ENCODE results near the gene LGALS1. TPM values are rescaled to one million over a fixed set of nuclear protein-coding genes. Genes with fewer than 3 reads are reported as not detected.
A peak's percentile ranks its signal among the peaks of the same experiment; 100 is the strongest.

LGALS1 gene
- total RNA-seq, 1 donor from 2014 or later, result 6,925 TPM

DNA sequence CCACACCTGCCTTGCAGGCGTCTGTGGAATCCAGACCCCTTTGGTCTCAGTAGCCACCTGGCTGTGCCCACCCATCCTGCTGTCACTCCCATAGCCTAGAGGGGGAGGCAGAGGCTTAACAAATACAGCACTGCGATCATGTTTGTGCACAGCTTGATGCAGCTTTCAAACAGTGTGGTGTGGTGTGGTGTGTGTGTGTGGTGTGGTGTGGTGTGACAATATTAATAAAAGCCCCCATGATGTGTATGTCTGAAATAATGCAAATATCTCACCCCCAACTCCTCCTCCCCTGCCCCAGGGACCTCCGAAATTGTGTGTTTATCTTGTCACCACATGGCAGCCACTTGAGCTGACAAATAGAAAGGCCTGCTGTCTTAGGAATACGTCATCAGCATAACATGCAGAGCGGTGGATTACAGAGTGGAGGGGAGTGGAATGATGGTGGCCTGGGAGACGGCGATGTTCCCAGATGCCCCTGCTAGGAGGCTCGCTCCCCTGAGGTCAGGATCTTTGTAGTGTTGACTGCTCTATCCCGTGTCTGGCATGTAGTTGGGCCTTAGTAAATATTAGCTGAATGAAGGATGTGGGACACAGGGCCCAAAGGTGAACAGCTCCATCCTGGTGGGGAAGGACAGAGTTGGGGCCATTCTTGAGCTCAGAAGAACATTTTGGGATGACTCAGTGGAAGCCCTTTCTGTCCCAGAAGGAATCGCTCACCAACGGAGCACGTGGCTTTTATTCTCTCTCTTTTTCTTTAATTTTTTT, 14.1 kb upstream of the LGALS1 start:
- peak in 1 of 2 donors; percentile 53 for DNase-seq (ENCODE audit: low read depth in 2 of 2)

DNA sequence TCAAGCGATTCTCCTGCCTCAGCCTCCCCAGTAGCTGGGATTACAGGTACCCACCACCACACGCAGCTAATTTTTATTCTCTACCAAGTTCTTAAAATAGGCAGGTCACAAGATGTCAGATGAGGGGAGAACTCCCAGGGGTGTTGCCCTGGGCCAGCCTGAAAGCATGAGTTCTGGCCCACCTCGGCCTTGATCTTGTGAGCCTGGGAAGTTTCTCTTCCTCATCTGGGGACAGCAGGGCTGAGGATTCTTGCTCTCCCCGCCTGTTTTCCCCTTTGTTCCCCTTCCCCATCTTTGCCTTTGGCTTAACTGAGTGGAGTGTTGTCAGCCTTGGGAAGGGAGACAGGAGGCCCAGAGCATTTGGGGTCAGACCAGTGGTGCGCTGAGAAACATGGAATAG, 13.4 kb upstream of the LGALS1 start:
- DNase-seq (ENCODE audit: low read depth in 2 of 2), result no peak

DNA sequence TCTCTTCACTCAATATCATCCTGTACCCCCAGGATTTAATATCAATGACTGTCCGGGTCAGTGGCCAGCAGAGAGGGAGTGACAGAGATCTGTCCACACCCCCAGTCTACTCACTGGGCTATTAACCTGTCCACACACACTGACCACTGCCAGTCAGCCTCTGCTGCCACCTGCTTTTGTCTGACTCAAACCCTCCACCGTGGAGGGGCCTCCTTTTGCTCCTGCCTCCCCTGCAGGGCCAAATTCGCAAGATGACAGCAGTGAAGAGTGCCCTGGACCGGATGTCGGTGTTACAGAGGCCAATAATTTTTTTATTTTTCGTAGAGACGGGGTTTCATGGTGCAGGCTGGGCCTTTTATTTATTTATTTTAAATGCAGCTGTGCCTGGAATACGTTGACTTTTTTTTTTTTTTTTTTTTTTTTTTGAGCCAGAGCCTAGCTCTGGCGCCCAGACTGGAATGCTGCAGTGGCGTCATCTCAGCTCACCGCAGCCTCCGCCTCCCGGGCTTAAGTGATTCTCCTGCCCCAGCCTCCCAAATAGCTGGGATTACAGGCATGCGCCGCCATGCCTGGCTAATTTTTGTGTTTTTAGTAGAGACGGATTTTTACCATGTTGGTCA, 11.8 kb upstream of the LGALS1 start:
- DNase-seq (ENCODE audit: low read depth in 2 of 2), result no peak

DNA sequence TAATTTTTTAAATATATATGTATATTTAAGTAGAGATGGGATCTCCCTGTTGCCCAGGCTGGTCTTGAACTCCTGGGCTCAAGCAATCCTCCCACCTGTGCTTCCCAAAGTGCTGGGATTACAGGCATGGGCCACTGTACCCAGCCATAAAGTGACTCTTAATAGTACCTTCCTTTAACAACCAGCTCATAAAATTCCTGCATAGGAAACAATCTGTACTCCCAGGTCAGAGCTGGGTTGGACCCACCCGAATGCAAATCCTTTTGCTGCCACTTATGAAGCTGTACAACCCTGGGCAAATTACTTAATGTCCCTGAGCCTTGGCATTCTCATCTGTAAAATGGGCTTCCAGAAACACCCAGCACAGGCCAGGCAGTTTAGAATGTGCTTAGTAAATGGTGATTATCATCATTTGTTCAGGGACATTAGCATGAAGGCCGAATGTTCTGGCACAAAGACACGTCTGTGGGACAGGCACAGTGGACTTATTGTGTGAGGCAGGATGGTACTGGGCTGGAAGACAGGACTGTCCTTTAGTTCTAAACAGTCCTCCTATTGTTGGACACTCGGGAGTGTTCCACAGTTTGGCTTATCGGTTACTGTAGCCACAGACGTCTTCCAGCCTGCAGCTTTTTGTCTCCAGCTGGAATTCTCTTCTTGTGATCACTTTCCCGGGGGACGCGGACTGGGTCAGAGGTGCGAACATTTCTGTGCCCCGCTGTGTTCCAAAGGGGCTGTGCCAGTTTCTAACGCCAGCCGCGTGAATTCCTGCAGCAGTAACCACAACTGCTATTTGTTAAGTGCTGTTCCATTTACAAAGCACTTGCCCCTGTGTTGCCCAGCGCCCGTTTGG, 11.0 kb upstream of the LGALS1 start:
- DNase-seq (ENCODE audit: low read depth in 2 of 2), result no peak

DNA sequence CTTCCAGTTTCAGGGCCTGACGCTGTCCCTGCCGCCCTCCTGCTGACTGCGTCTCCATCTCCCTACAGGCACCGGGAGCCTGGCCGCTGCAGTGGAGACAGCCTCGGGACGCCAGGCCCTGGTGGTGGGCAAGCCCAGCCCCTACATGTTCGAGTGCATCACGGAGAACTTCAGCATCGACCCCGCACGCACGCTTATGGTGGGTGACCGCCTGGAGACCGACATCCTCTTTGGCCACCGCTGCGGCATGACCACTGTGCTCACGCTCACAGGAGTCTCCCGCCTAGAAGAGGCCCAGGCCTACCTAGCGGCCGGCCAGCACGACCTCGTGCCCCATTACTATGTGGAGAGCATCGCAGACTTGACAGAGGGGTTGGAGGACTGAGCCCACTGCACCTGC, 9.9 kb upstream of the LGALS1 start:
- DNase-seq (ENCODE audit: low read depth in 2 of 2), result no peak

DNA sequence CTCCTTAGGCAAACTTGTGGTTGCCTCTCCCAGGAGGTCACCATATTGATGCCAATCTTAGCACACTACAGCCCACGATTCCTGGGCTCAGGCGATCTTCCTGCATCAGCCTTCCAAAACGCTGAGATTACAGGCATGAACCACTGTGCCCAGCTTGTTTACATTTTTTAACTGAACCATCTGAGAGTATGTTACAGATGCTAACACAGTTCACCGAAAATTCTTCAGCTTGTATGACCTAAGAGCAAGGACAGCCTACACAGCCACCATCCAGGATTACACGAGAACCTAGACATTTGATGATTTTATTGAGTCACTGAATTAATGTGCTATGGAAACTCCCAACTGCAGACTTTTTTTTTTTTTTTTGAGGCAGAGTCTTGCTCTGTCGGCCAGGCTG, 5.8 kb upstream of the LGALS1 start:
- no peak for DNase-seq (ENCODE audit: low read depth in 2 of 2)

DNA sequence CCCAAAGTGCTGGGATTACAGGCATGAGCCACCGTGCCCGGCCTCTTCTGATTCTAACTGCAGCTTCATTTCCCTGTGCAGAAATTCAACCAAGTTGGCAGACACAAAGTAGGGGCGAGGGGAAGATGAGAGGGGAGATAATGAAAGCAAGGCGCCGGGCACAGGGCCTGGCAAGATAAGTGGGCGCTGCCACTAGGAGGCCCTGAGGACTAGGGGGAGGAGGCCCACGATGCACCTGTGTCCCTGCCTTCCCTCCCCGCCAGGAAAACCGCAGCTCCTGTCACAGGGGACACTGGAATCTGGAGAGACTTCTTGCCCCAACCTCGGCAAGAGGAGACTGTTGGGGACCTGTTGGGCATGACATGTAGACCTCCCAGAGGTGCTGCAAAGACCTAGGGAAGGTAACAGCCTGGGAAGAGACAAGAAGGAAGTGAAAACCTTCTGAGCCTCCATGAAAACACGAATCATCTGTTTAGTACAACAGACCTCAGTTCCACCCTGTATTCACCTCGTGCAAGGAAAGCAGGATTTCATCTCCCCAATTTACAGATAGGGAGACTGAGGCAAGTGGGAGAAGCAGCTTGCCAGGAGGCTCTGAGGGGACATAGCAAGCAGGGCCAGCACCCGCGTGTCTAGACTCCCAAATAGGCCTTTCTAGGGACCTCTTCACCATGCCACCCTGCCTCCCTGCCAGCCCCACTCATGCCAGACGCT, 3.1 kb upstream of the LGALS1 start:
- no peak for DNase-seq (ENCODE audit: low read depth in 2 of 2)

DNA sequence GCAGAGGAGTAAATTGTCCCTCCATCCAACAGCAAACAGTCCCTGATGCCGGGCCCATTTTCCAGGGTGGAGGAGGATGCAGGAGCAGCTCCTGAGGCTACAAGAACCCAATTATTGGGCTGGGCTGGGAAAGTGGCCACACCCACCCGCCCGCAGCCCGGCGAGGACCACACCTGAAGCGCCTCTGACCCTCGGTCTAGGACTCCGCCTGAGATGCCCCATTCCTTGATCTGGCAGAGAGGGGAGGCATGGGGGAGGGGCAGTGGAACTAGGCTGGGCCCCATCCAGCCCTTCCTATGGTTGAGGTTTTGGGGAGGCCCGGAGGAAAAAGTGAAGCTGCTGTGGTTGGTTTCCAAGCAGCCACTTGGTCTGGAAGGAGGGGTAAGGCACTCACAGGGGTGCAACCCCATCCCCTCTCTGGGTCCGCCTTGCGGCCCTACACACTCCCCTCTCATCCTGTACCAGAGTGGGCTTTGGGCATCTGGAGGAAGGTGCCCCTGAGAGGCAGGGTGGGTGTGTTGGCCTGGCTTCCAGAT, 2.4 kb upstream of the LGALS1 start:
- no peak for DNase-seq (ENCODE audit: low read depth in 2 of 2)

DNA sequence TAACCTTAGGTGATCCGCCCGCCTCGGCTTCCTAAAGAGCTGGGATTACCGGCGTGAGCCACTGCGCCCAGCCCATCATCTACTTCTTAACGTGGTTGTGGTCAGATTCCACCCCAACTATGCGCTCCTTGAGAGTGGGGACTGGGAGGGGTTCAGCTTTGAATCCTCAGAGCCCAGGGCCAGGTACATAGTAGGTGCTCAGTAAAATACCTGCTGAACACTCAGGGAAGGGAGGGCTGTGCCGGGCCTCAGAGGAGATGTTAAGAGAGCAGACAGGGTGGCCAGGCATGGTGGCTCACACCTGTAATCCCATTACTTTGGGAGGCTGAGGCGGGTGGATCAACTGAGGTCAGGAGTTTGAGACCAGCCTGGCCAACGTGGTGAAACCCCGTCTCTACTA, 1.2 kb upstream of the LGALS1 start:
- DNase-seq (ENCODE audit: low read depth in 2 of 2), result no peak

DNA sequence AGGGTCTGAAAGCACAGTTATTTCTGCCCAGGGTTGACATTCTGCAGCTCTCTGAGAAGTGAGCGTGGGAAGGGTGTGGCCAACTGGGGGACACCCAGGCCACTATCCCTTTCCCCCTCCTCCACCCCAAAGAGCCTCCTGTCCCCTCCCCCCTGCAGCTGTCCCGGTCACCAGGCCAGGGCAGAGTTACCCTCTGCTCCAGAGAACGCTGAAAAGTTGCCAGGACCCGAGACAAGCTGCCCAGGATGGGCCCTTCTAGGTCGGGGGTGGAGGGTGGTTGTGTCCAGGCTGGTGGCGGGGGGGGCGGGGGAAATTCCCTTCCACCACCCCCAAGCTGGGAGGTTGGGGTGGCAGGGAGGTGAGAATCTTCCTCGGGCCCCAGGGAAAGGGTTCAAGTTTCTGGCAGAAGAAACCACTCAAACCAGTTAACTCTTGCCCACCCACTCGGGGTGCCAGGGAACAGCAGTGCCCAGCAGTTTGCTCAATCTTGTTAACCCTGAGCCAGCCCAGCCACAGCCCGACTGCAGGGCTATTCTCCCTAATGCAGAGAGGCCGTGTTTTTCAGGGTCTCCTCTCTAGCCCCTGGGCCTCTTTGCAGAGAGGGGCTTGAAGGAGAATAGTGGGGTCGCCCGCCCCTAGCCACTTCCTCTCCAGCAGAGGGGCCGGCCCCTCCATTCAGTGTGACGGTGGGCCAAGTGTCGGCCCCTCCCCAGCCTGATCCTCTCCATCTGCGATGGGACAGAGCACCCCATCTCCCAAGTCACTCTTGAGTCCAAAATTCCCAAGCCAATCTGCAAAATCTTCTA, 697 bp downstream of the LGALS1 start:
- DNase-seq (ENCODE audit: low read depth in 2 of 2), result peak in 1 of 2 donors; percentile 40

DNA sequence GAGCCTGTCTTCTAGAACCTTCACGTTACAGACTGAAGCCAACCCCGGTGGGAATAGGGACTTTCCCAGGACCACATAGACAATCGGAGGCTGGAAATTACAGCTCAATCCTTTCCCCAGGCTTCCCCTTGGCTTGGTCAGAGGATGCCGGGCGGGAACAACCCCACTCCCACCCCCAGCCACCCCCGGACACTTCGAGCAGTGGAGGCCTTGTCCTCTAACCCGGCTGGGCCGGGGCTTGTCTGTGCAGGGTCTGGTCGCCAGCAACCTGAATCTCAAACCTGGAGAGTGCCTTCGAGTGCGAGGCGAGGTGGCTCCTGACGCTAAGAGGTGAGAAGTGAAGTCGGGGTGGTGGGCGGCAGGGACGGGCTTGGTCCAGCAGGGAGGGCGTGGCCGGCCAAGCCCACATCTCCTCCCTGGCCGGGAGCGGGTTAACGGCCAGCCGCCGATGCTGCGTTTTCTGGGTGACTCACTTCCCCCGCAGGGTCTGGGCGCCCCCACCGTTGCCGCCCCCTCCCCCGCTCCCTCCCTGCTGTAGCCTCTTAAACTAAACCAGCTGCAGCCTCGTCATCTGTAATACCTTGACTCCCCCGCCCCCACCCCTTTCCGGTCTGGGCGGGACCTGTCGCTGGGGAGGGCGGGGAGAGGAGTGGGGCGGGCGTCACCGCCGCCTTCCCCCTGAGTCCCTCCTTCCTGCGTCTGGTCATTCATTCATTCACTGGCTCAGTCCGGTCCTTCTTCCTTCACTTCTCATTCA, 1.5 kb downstream of the LGALS1 start:
- DNase-seq (ENCODE audit: low read depth in 2 of 2), result peak; percentile 60 to 96

DNA sequence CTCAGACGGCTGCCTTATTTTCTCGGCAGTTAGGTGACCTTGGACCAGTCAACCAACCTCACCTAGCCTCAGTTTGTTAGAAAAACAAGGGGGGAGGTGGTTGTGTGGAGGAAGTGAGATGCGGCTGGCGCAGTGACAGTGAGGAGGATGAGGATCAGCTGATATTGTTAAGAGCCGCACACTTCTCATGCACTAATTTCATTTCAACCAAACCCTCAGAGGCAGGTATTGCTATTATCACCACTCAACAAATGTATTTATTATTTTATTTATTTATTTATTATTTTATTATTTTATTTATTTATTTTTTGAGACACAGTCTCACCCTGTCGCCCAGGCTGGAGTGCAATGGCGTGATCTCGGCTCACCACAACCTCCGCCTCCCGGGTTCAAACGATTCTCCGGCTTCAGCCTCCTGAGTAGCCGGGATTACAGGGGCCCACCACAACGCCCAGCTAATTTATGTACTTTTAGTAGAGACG, 2.1 kb downstream of the LGALS1 start:
- DNase-seq (ENCODE audit: low read depth in 2 of 2), result no peak

DNA sequence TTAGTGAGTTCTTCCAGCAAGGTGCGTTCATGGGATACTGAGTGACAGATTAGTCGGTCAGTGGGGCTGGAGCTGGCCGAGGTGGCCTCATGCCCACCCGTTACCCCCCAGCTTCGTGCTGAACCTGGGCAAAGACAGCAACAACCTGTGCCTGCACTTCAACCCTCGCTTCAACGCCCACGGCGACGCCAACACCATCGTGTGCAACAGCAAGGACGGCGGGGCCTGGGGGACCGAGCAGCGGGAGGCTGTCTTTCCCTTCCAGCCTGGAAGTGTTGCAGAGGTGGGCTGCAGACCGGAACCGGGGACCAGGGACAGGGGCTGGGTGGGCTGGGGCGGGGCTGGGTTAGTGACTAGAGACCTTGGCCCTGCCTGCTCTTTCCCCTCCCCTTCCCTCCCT, 2.9 kb downstream of the LGALS1 start:
- no peak for DNase-seq (ENCODE audit: low read depth in 2 of 2)

DNA sequence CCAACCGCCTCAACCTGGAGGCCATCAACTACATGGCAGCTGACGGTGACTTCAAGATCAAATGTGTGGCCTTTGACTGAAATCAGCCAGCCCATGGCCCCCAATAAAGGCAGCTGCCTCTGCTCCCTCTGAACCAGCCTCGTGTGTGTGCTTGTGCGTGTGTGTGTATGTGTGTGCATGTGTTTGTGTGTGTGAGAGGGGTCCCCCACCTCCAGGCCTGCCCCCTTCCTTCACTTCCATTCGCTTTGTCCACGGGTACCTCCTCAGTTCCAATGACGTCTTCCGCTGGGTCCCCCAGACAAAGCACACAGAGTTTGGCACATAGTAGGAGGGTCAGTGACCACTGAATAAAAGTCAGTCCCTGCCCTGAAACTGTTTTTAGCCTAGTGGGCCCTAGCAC, 4.2 kb downstream of the LGALS1 start:
- DNase-seq (ENCODE audit: low read depth in 2 of 2), result no peak

DNA sequence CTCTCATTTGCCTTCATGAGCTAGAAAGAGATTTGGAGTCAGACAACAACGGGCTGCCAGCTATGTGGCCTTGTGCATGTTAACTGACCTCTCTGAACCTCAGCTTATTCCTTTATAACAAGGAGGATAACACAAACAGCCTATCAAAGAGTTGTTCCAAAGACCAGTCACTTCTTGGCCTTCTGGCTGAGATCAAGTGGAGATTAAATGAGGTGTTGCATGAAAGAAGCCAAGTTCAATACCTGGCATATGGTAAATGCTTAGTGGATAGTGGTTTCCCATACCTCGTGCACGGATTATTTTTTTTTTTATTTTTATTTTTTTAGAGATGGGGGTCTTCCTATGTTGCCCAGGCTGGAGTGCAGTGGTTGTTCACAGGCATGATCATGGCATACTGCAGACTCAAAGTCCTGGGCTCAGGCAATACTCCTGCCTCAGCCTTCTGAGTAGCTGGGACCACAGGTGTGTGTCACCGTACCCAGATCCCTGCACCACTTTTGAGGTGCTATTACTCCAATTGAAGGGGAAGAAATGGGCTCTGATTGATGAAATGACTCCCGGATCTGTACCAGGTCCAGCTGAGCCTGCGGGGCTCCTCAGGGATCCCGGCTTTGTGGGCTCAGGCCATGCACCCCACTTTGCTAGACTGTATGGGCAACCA, 4.9 kb downstream of the LGALS1 start:
- no peak for DNase-seq (ENCODE audit: low read depth in 2 of 2)

DNA sequence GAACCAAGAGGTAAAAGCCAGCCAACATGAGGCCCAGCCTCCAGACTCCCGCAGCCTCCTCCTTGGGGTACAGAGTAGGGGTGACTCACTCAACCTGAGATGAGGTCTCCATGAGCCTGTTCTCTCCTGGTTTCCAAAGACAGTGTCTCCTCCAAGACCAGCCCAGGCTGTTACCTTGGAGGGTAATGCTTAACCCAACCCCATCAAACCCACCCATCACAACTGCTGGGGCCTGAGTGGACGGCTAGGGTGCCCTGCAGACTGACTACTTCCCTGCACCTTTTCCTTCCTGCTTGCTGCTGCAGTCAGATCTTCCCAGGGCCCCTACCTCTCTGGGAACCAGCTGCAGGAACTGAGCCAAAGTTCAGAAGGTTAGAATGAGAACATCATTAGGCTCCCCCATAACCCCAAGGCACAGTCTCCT, 5.6 kb downstream of the LGALS1 start:
- no peak for DNase-seq (ENCODE audit: low read depth in 2 of 2)

DNA sequence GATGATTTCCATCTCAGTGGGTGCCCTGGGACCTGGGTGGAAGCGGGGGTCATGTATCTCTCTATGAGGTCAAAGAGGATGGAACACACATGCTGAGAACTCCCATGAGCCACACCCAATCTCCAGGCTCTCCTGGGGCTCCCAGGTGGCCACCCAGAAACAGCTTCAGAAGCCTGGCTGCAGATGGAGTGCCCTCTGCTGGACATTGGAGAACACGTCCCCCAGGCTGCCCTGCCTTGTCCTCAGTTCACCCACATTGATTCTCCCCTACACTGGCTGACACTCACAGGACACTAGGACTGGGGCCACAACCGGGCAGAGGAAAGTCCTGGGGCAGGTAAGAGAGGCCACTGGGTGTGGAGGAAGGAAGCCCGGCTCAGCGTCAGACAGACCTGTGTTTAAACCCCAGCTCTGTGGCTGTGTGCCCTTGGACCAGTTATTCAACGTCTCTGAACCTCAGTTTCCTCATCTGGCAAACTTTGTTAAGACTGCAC, 6.2 kb downstream of the LGALS1 start:
- DNase-seq (ENCODE audit: low read depth in 2 of 2), result peak in 1 of 2 donors; percentile 72

DNA sequence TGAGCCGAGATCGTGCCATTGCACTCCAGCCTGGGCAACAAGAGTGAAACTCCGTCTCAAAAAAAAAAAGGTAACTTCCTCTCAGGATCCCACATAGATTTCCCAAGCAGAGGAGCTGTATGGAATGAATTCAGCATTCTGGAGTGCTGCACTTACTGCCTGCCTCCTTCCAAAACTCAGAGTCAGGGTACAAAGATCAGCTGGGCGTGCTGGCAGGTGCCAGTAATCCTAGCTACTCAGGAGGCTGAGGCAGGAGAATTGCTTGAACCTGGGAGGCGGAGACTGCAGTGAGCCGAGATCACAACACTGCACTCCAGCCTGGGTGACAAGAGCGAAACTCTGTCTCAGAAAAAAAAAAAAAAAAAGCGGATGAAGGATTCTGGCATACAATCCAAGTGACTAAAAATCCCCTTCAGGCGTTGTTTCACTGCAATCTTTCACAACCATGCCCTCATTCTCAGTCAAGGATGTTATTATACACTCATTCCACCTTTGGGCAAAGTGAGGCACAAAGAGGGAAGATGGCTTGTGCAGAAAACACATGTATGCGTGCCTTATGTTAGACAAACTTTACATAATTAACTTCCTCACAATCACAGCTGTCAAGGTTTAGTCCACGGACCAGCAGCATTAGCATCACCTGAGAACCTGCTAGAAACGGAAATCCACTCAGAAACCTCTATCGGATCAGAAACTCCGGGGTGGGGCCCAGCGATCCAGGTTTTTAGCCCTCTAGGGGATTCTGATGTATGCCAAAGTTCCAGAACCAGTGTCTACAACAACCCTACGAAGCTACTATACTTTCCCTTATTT, 9.6 kb downstream of the LGALS1 start:
- DNase-seq (ENCODE audit: low read depth in 2 of 2), result no peak

All from dermis microvascular lymphatic vessel endothelial cell (primary cell).